DMS 273 (cell line): ENCODE data around the gene AP2A2.
"Not testable (repeated sequence)": the region's sequence is repeated elsewhere in the genome, so short reads cannot be mapped to it uniquely, and the experiment has no call there.

Experiments
- DNase-seq: peaks from one replicate; lab custom pipeline; 2025; ENCODE audit not compliant: unreplicated experiment; lab: John Stamatoyannopoulos, UW

The AP2A2 gene

GRCh38 chr11:953512-953911 is 27.8 kb downstream of the AP2A2 start:
- no peak for DNase-seq

GRCh38 chr11:954392-955153 is 28.9 kb downstream of the AP2A2 start:
- DNase-seq, result no peak

GRCh38 chr11:955154-956063 is 29.7 kb downstream of the AP2A2 start:
- DNase-seq, result no peak

GRCh38 chr11:957212-957920 is 31.7 kb downstream of the AP2A2 start:
- no peak for DNase-seq

- DNase-seq, result no peak
Observed at GRCh38 chr11:958101-958500, 32.4 kb downstream of the AP2A2 start.

GRCh38 chr11:959027-959426 is 33.4 kb downstream of the AP2A2 start:
- no peak for DNase-seq

GRCh38 chr11:959608-960007 is 33.9 kb downstream of the AP2A2 start:
- no peak for DNase-seq

- DNase-seq, result not testable (repeated sequence)
Observed at GRCh38 chr11:961310-961920, 35.7 kb downstream of the AP2A2 start.

- no peak for DNase-seq
Observed at GRCh38 chr11:961921-962320, 36.3 kb downstream of the AP2A2 start.

- DNase-seq, result no peak
Observed at GRCh38 chr11:962688-963087, 37.0 kb downstream of the AP2A2 start.

GRCh38 chr11:963852-964251 is 38.2 kb downstream of the AP2A2 start:
- no peak for DNase-seq

- DNase-seq, result no peak
Observed at GRCh38 chr11:965206-965775, 39.6 kb downstream of the AP2A2 start.

- DNase-seq, result no peak
Observed at GRCh38 chr11:967995-968751, 42.5 kb downstream of the AP2A2 start.

- no peak for DNase-seq
Observed at GRCh38 chr11:968822-969221, 43.2 kb downstream of the AP2A2 start.

GRCh38 chr11:969651-970205 is 44.1 kb downstream of the AP2A2 start:
- DNase-seq, result no peak

- no peak for DNase-seq
Observed at GRCh38 chr11:970319-970871, 44.7 kb downstream of the AP2A2 start.

GRCh38 chr11:971092-971690 is 45.5 kb downstream of the AP2A2 start:
- no peak for DNase-seq

GRCh38 chr11:971731-972365 is 46.2 kb downstream of the AP2A2 start:
- DNase-seq, result no peak
